K562 (cell line): ENCODE measurements around the gene PNPLA2. TPM values are rescaled to one million over a fixed set of nuclear protein-coding genes. Genes with fewer than 3 reads are reported as not detected.

Experiments
- ATAC-seq: fragments of 200-7000 bp; cut with Tn5 transposase; 3 replicates; pipeline ENCODE4 v1.9.1; 2020; ENCODE audit warnings: moderate library complexity
- BruUV-seq: library from RNA; stranded (reverse); fragments of 400-500 nt; replicated peaks from 2 replicates; lab custom pipeline; 2021; lab: Mats Ljungman, UMichigan
- CTCF ChIA-PET: fragments of 300-600 bp; formaldehyde crosslinking; extraction: SDS; loops from one replicate; lab custom pipeline; 2021; ENCODE audit warnings: low intra/inter-chr PET ratio; lab: Yijun Ruan, JAX
- POLR2A ChIA-PET: fragments of 300-600, 350-650 bp; sonication (Branson Sonifier 250); formaldehyde crosslinking; extraction: SDS; loops from one replicate; lab custom pipeline; 2021; ENCODE audit warnings: antibody characterized with exemption, inconsistent platforms; lab: Yijun Ruan, JAX
- DNase-seq, 4 experiments: peaks; one replicate each; pipeline versions ENCODE4 v3.0.0 to v3.0.0-alpha.2; 2011 to 2018; ENCODE audit warnings: low spot score in 3 of 4, mixed read lengths in 3 of 4; ENCODE audit errors: extremely low read depth in 1 of 4
- FAIRE-seq: peaks from 2 replicates; lab custom pipeline; 2011; peaks lifted over from hg19 to GRCh38; lab: Jason Lieb, UNC
- H2AFZ ChIP-seq: 2 replicates; pipeline ENCODE4 v1.6.0; 2011; ENCODE audit warnings: low read depth, low read length, control low read depth, inconsistent platforms
- H3K27ac ChIP-seq: fragments of 200-600 bp; 3 replicates; pipeline ENCODE4 v1.8.0; 2011; ENCODE audit warnings: low read depth, mild to moderate bottlenecking, control low read depth, inconsistent platforms, low read length, moderate library complexity, mixed read lengths; ENCODE audit errors: extremely low read depth
- H3K27me3 ChIP-seq, 2 experiments: fragments of 300-600 bp in 1 of 2; 2 replicates in 1 of 2; 3 replicates in 1 of 2; pipeline versions ENCODE4 v1.6.0 to v1.8.0; 2011; ENCODE audit warnings: inconsistent platforms in 2 of 2, low read length in 2 of 2, mild to moderate bottlenecking in 1 of 2, mixed read lengths in 1 of 2, moderate library complexity in 1 of 2; ENCODE audit not compliant: control insufficient read depth in 2 of 2, insufficient read depth in 2 of 2
- H3K36me3 ChIP-seq: fragments of 300-600 bp; 3 replicates; pipeline ENCODE4 v1.8.0; 2011; ENCODE audit warnings: mild to moderate bottlenecking, low read length, inconsistent platforms; ENCODE audit not compliant: control insufficient read depth, insufficient read depth
- H3K4me1 ChIP-seq, 2 experiments: fragments of 200-600 bp in 1 of 2; replicated peaks in 1 of 2; 2 replicates in 1 of 2; 3 replicates in 1 of 2; pipeline versions ENCODE4 v1.5.1 to v1.8.0; 2011; ENCODE audit warnings: inconsistent platforms in 2 of 2, low read length in 2 of 2, mild to moderate bottlenecking in 1 of 2, mixed read lengths in 1 of 2, moderate library complexity in 1 of 2; ENCODE audit not compliant: control insufficient read depth in 2 of 2, insufficient read depth in 2 of 2
- H3K4me2 ChIP-seq: 2 replicates; pipeline ENCODE4 v1.6.1; 2011; ENCODE audit warnings: low read length, control low read depth, inconsistent platforms, mixed read lengths; ENCODE audit not compliant: insufficient read depth
- H3K4me3 ChIP-seq: fragments of 200-600 bp; sonication (generic), shearing (Covaris generic); 2 replicates; pipeline ENCODE4 v1.5.1; 2016; ENCODE audit warnings: control low read depth, inconsistent platforms
- H3K79me2 ChIP-seq: fragments of 200-600 bp; 3 replicates; pipeline ENCODE4 v1.8.0; 2011; ENCODE audit warnings: low read length, inconsistent platforms; ENCODE audit not compliant: control insufficient read depth, insufficient read depth
- H3K9ac ChIP-seq, 2 experiments: 2 replicates each; pipeline versions ENCODE4 v1.6.0 to v1.6.1; 2011; ENCODE audit warnings: low read depth in 2 of 2, low read length in 2 of 2, control low read depth in 1 of 2, inconsistent platforms in 1 of 2, mild to moderate bottlenecking in 1 of 2, mixed read lengths in 1 of 2; ENCODE audit not compliant: insufficient read depth in 1 of 2
- H3K9me1 ChIP-seq: one replicate; pipeline ENCODE4 v1.6.0; 2011; ENCODE audit warnings: inconsistent platforms, mild to moderate bottlenecking, low read length, moderate library complexity; ENCODE audit not compliant: control insufficient read depth, insufficient read depth
- H3K9me3 ChIP-seq: replicated peaks from 2 replicates; pipeline ENCODE4 v1.5.1; 2011; ENCODE audit warnings: low read depth, low read length, inconsistent platforms; ENCODE audit not compliant: control insufficient read depth, insufficient read depth
- H4K20me1 ChIP-seq: replicated peaks from 2 replicates; pipeline ENCODE4 v1.6.1; 2011; ENCODE audit warnings: low read length, inconsistent platforms, mixed read lengths; ENCODE audit not compliant: control insufficient read depth, insufficient read depth
- E2F6 ChIP-seq, 2 experiments: IDR thresholded peaks; 2 replicates each; pipeline ENCODE4 v1.6.1; 2011; ENCODE audit warnings: borderline replicate concordance in 1 of 2, control low read depth in 1 of 2, low read depth in 1 of 2, low read length in 1 of 2, mild to moderate bottlenecking in 1 of 2, mixed read lengths in 1 of 2, moderate library complexity in 1 of 2; ENCODE audit not compliant: insufficient read depth in 1 of 2, insufficient read length in 1 of 2, poor library complexity in 1 of 2, severe bottlenecking in 1 of 2; ENCODE audit errors: extremely low read depth in 1 of 2
- POLR2G ChIP-seq: fragments of 200-400 bp; formaldehyde crosslinking; IDR thresholded peaks from 2 replicates; pipeline ENCODE4 v1.6.1; 2017; ENCODE audit warnings: low read depth, mild to moderate bottlenecking, antibody characterized with exemption, low read length, moderate library complexity
- RBFOX2 ChIP-seq: fragments of 200-400 bp; formaldehyde crosslinking; IDR thresholded peaks from 2 replicates; pipeline ENCODE4 v1.6.1; 2017; ENCODE audit warnings: low read depth, mild to moderate bottlenecking, low read length, moderate library complexity
- SMAD1 ChIP-seq: fragments of 150-350 bp; IDR thresholded peaks from 2 replicates; pipeline ENCODE4 v1.6.1; 2014; ENCODE audit warnings: low read length, low read depth; ENCODE audit not compliant: partially characterized antibody
- ZBTB17 ChIP-seq: fragments of 450-650 bp; formaldehyde crosslinking; IDR thresholded peaks from 2 replicates; pipeline ENCODE4 v1.4.0; 2020; ENCODE audit warnings: mild to moderate bottlenecking
- ZBTB40 ChIP-seq, 2 experiments: fragments of 450-650 bp in 1 of 2; sonication (generic) in 1 of 2; formaldehyde crosslinking in 1 of 2; IDR thresholded peaks; 2 replicates each; pipeline versions ENCODE4 v1.7.1 to v1.9.0; 2016 to 2022; ENCODE audit warnings: inconsistent platforms in 1 of 2, mild to moderate bottlenecking in 1 of 2, missing genetic modification reagents in 1 of 2
- ZBTB7A ChIP-seq: IDR thresholded peaks from 2 replicates; pipeline ENCODE4 v1.6.1; 2011; ENCODE audit warnings: low read depth, mild to moderate bottlenecking, low read length, moderate library complexity, borderline replicate concordance; ENCODE audit not compliant: control insufficient read depth
- ZNF184 ChIP-seq: sonication (generic); formaldehyde crosslinking; IDR thresholded peaks from 2 replicates; pipeline ENCODE4 v1.5.0; 2020; ENCODE audit warnings: missing genetic modification reagents
- WGBS: fragments of 100-300 bp; shearing (Covaris generic); methylation state at CpG from one replicate; pipeline ENCODE4 v1.1.6; 2016; ENCODE audit warnings: low coverage, mixed read lengths; ENCODE audit not compliant: insufficient coverage; ENCODE audit errors: missing lambda C conversion rate; 5-methylcytosine and 5-hydroxymethylcytosine counted together
- in situ Hi-C: fragments of 300-500 bp; cut with MboI; formaldehyde crosslinking; loops from 4 replicates; pipeline ENCODE4 v1.15.0; 2018; ENCODE audit warnings: inconsistent platforms, mixed read lengths
- intact Hi-C: fragments of 100-400 bp; cut with micrococcal nuclease; formaldehyde crosslinking; loops from 2 replicates; pipeline ENCODE4 v1.14.2; 2022
- polyA plus RNA-seq, 8 experiments: library from polyadenylated mRNA; depleted of rRNA in 4 of 8; stranded (reverse) in 5 of 8; unstranded in 3 of 8; fragments of >200 nt; fragmentation: Nextera tagmentation in 2 of 8; fragmentation: Illumina TruSeq in 1 of 8; extraction: Ambion mirVana in 2 of 8; extraction: Trizol in 1 of 8; gene quantifications; 2 replicates each; pipeline versions ENCODE4 v1.2.1 to v1.2.3, GENCODE V29; 2011 to 2014; ENCODE audit warnings: inconsistent platforms in 1 of 8, missing spikeins in 1 of 8
- total RNA-seq, 7 experiments: library from RNA; depleted of rRNA in 6 of 7; stranded (reverse); fragments of >200 nt in 6 of 7; fragmentation: Illumina TruSeq in 2 of 7; extraction: Trizol in 2 of 7; gene quantifications; 2 replicates each; pipeline versions ENCODE4 v1.2.1 to v1.2.3, GENCODE V29; 2011 to 2021; ENCODE audit warnings: low replicate concordance in 1 of 7

PNPLA2 gene
- total and polyA plus RNA-seq, 9 of the 15 experiments (the other 6 are each of a cell fraction or from before 2014, with no cell fraction given) = 0.39 to 87.1 (median 8.4) TPM

DNA sequence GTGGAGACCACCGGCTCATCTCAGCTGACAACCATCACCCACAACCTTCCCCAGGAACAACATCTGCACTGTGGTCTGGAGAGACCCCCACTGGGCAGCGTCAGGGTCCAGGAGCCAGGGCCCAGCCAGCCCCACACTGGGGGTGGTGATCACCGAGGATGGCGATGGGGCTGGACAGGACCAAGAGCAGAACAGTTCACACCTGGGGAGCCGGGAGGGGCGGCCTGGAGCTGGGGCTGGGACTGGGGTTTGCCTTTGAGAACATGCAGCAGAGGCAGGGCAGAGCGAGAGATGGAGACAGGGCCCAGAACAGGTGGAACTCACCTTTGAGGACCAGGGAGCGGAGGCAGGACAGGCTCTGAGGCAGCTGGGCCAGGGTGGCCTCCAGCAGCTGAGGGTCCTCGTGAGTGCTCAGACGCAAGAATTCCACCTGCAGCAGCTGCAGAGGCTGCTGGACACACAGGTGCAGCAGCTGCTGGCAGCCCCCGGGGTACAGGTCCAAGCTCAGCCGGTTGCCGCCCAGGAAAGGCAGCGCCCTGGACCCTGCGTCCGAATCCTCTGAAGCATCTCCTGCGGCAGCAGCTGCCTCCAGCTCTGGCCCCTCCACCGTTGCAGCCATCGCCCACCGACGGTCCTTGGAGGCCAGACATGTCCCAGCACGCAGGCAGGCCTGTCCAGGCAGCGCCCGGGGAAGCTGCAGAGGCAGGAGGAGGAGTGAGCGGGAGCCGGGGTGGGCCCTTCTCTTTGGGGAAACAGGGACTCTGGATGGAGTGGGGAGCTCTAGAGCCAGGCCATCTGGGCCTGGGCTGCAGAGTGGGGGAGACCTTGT, 14.7 kb upstream of the PNPLA2 start:
- CTCF ChIA-PET = no interaction called here
- H3K27ac ChIP-seq = no peak overlapping the region; the same call in 2 of the 3 replicates
- no peak for TF ChIP-seq ZBTB40 (IDR thresholded peaks at IDR 0.05)
- TF ChIP-seq ZBTB40 (CRISPR knock-in tag; IDR thresholded peaks at IDR 0.05) = no peak
- peak in 1 of 2 experiments; percentile 25 for TF ChIP-seq E2F6 (IDR thresholded peaks at IDR 0.05; ENCODE audit: borderline replicate concordance in 1 of 2, extremely low read depth in 1 of 2, insufficient read depth in 1 of 2, insufficient read length in 1 of 2, low read depth in 1 of 2, low read length in 1 of 2, poor library complexity in 1 of 2, severe bottlenecking in 1 of 2)
- TF ChIP-seq POLR2G = peak; percentile 74; the same call in 1 of the 2 replicates
- TF ChIP-seq ZBTB7A = no peak
- TF ChIP-seq RBFOX2 = peak; percentile 30; the same call in 1 of the 2 replicates
- TF ChIP-seq SMAD1 = no peak
- no peak for TF ChIP-seq ZNF184 (CRISPR knock-in tag)
- no peak for TF ChIP-seq ZBTB17 (CRISPR knock-in tag)

More for the DNA sequence above, 14.7 kb upstream of the PNPLA2 start:
- intact Hi-C loops = loop anchor here (2.0 kb wide), 1 partner anchor 29 kb away; the partner anchor contains the start of gene CD151
- no peak for DNase-seq
- Histone ChIP-seq H3K4me1 (peaks cover 10 to 87% of the 10 kb centered on the region in 2 experiments; a peak in 4 of 5 replicates), H3K9me1 (no peaks in the 10 kb centered on the region), H3K9ac (peak overlapping the region; percentile 52 to 97), H3K4me2 (peak overlapping the region; percentile 85), H3K27me3 (no peaks in the 10 kb centered on the region), H4K20me1 (no peaks in the 10 kb centered on the region), H3K4me3 (peak overlapping the region; percentile 65), H2AFZ (no peak overlapping the region), H3K79me2 (peaks cover 33% of the 10 kb centered on the region), H3K9me3 (no peaks in the 10 kb centered on the region), H3K36me3 (peaks cover 38% of the 10 kb centered on the region; the same call in 1 of the 3 replicates)
- ATAC-seq = no peak
- no TSS peak for BruUV-seq
- POLR2A ChIA-PET = interaction anchor here (1.0 to 1.9 kb wide), 4 partner anchors 9 to 25 kb away, joined by 3 to 4 read pairs (median 4); no protein-coding TSS in a partner anchor
- WGBS = 76% methylated on average over 15 of the region's 26 CpGs
- in situ Hi-C loops = no loop called here
- no peak for FAIRE-seq
